CD4-positive, alpha-beta T cell treated with Interleukin-15 for 4 hours (primary cell): ENCODE data around the gene SMARCD1.
A peak's percentile ranks its signal among the peaks of the same experiment; 100 is the strongest.

Experiments
- DNase-seq: peaks from one replicate; pipeline ENCODE4 v3.0.0-alpha.2; 2020; ENCODE audit warnings: low spot score

SMARCD1 gene

DNA sequence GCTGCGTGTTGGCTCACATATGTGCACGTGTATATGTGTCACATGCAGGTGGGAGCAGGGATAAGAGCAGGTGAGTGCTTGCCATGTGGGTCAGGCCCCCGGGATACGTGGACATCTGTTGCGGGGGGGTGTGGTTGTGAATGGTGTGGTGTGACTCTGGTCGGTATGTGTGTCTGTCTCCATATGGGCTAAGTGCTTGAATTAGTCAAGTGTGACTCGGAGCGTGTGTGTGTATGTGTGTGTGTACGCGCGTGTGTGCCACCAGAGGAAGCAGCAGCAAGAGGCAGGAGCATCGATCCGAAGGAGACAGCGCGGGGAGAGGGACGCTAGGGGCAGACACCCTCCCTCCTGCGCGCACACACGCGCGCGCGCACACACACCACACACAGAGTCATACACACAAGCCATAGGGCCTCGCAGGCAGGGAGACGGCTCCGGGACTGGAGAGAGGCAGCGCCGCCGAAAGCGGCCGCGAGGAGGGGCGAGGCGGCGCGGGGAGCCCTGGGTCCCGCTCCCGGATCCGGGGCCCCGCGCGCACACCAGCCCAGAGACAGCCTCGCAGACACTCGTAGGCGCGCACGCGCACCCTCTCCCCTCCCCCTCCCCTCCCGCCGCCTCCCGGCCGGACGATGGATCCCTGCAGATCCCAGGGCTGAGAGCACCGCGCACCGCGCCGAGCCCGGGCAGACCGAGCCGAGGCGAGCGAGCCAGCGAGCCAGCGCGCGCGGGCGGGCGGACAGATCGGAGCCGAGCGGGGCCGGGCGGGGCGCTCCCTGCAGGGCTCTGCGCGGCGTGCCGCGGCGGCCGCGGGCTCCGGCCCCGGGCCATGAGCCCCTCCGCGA, 27.9 kb upstream of the SMARCD1 start, which contains the start of gene ASIC1:
ASIC1 (plus strand) TSS at position 597 of the 842 bp plus-strand sequence. CDS start 1,171 bp downstream, outside the sequence.
- peak; percentile 22 for DNase-seq

DNA sequence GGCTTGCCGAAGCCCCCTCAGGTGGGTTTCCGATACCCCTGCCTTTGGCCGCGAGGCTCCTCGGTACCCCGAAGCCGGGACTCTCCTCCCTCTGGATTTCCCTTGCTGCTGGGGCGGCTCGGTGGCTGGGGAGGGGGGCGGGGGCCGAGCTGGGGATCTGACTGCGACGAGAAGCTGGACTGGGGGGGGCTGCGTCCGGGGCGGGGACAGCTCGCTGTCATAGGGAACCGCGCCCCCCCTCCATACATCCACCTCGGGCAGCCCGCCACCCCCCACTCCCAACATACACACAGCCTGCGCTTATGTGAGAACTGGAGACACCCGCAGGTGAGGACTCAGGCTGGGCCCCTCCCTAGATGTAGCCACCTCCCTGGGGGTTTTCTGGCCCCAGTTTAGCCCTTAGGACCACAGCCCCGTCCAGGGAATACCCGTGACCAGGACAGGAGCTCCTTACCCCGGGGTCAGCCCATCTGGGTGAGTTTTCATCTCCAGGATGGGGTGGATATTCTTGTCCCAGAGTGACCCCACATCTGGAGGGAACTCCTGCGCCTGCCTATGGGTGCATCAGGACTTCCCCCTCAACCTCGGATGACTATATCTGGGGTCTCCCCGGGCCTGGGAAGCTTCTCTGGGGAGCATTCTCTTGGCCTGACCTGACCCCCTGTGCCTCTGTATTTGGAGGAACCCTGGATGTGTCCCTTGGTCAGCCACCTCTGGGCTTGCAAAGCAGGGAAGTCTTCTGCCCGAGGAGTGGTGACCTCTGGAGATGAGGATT, 27.1 kb upstream of the SMARCD1 start:
- no peak for DNase-seq

DNA sequence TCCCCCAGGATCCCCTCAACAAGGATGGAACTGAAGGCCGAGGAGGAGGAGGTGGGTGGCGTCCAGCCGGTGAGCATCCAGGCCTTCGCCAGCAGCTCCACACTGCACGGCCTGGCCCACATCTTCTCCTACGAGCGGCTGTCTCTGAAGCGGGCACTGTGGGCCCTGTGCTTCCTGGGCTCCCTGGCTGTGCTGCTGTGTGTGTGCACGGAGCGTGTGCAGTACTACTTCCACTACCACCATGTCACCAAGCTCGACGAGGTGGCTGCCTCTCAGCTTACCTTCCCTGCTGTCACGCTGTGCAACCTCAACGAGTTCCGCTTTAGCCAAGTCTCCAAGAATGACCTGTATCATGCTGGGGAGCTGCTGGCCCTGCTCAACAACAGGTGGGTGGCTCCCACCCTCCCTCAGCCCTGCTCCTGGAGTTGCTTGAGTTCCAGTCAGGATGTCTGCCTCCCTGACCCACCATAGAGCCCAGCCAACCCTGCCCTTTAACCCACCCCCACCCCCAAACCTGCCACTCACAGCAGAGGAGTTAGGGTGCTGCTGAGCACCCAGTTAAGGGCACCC, 26.3 kb upstream of the SMARCD1 start:
- DNase-seq = no peak

GRCh38 chr12:50059440-50060119, 25.6 kb upstream of the SMARCD1 start:
- peak; percentile 36 for DNase-seq

GRCh38 chr12:50060120-50060468, 25.0 kb upstream of the SMARCD1 start:
- DNase-seq = no peak

- no peak for DNase-seq
Observed at GRCh38 chr12:50061171-50061570, 24.0 kb upstream of the SMARCD1 start.

GRCh38 chr12:50061946-50062686, 23.0 kb upstream of the SMARCD1 start:
- DNase-seq = no peak

- DNase-seq = no peak
Observed at GRCh38 chr12:50062728-50063460, 22.2 kb upstream of the SMARCD1 start.

GRCh38 chr12:50065726-50066310, 19.3 kb upstream of the SMARCD1 start:
- no peak for DNase-seq

- DNase-seq = no peak
Observed at GRCh38 chr12:50066402-50066801, 18.7 kb upstream of the SMARCD1 start.

GRCh38 chr12:50069069-50069468, 16.1 kb upstream of the SMARCD1 start:
- DNase-seq = no peak

- no peak for DNase-seq
Observed at GRCh38 chr12:50069539-50069938, 15.6 kb upstream of the SMARCD1 start.

DNA sequence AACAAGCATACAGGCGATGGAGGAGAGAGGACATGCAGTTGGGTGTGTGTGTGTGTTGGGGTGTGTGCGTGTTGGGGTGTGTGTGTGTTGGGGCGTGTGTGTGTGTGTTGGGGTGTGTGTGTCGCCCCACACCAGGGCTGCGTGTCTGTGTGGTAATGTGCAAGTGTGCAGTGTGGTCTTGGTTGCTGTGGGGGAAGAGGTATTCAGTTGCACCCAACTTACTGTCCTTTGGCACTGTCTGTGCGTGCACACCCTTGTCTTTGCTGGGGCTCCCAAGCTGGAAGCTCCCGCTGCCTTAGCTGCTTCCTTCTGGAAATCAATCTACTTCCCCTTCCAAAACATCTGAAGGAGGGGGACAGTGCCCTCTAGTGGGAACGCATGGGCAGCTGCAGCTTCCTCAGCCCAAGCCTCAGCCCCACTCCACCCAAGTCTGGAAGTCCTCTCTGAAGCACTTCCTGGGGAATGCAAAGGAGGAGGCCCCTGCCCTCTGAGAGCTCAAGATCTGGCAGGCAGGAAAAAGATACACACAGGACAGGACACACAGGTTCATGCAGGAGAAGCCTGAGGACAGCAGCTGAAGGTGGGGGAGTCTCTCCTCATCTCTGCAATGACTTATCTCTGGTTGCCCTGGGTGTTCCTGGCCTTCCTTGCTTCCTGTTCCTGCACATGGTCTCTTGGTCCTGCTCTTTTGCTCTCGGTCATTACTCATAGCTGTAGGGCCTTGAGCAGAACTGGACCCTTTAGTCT, 14.7 kb upstream of the SMARCD1 start:
- peak; percentile 69 for DNase-seq

DNA sequence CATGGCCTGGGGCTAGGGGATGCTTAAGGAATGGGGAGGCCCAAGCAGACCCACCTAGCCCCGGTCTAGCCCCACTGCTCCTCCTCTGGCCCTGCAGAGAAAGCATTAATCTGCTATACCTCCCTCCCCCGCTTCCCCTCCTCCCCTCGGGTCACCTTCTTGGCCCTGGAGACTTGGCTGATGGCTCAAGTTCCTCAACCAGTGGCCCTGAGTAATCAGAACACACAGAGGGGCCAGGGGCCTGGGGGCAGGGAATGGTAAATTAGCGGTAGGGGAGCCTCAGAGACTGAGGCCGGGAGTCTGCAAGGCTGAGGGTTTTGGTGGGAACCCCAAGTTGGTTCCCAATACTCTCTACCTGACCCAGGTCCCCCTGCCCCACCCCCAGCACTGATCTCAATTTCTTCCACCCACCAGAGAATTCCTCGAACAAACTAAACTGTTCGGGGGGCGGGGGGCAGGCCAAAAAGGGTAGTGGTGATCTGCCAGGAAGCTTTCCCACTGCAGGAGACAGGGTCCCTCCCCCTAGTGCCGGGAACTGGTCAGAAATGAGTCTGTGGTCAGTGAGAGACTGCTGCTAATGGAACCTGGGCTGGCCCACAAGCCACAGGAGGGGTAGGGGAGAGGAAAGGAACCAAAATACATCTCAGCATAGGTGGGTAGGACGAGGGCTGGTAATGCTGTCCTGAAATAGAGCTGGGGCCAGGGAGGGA, 12.8 kb upstream of the SMARCD1 start:
- DNase-seq = no peak

DNA sequence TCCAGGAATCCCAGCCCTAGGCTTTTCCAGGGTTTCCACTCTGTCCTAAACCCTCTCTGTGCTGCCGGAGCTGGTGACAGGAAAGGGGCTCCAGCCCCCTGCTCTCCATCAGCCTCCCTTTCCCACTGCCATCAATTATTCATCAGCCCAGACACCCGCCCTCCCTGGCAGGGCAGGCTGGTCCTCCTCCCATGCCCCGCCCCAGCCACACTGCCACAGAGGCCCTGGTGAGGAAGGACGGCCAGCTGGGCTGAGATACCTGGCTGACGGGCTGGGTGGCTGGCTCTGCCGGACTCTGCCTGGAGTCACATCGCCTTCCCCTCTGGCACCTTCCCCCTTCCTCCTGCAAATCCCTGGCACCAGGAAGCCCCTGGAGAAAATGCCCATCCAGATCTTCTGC, 11.9 kb upstream of the SMARCD1 start:
- no peak for DNase-seq

DNA sequence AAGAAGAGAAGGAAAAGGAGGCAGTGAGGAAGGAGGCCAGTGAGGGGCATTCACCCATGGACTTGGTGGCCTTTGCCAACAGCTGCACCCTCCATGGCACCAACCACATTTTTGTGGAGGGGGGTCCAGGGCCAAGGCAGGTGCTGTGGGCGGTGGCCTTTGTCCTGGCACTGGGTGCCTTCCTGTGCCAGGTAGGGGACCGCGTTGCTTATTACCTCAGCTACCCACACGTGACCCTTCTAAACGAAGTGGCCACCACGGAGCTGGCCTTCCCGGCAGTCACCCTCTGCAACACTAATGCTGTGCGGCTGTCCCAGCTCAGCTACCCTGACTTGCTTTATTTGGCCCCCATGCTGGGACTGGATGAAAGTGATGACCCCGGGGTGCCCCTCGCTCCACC, 11.4 kb upstream of the SMARCD1 start:
- no peak for DNase-seq

- DNase-seq = peak; percentile 81
Observed at GRCh38 chr12:50074936-50075807, 10.0 kb upstream of the SMARCD1 start.

DNA sequence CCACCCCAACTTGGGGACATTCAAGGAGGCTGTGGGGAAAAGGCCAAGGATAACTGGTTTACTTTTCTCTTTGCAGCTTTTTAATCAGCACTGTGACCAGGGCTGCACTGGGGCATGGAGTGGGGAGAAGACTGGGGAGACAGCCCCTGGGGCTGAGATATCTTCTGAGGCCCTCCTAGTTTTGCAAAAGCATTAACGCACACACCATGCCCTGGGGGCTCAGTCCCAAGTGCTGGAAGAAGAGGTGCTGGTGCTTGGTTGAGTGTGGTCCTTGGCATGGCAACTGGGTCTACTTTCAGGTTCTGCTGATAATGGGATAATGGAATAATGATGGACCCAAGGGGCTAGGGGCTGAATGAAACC, 9.4 kb upstream of the SMARCD1 start:
- no peak for DNase-seq
